ENCODE data around the gene CHID1.

DNA sequence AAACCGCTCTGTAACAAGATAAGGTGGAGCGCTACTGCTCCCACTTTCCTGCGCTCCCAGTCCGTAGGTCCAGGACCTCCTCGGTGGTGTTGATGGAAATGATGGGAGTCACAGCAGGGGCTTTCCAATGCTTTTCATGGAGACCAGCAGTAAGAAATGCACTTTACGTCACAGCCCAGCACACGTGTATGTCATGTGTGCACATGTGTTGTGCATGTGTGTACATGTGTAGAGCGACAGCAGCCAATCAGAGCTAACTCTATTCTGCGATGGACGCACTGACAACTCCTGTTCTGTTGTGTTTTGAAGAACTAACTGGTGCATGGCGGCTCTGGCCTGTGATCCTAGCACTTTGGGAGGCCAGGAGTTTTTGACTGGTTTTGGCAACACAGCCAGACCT lies 1.2 kb downstream of the CHID1 start:
- TF ChIP-seq POLR2A (IDR thresholded peaks at IDR 0.05) (no peak), CTCF (IDR thresholded peaks at IDR 0.05) (no peak)

All from right lobe of liver (tissue), 4 donors.